ENCODE measurements around the gene DPPA3.

DPPA3 gene

GRCh38 chr12:7756993-7757392, 45.8 kb downstream of the DPPA3 start:
- Histone ChIP-seq H3K27ac (ENCODE audit: low read depth, low read length) (no peak overlapping the region), H3K9me2 (replicated peaks; ENCODE audit: control insufficient read depth, low read length) (no peaks in the 10 kb centered on the region), H3K4me3 (ENCODE audit: low read length) (no peak overlapping the region), H3K79me2 (ENCODE audit: control insufficient read depth, low read length) (no peaks in the 10 kb centered on the region), H3K4me2 (ENCODE audit: low read length) (no peak overlapping the region), H3F3A (ENCODE audit: control insufficient read depth, insufficient read depth) (no peaks in the 10 kb centered on the region), H3K27me3 (ENCODE audit: control insufficient read depth, low read length) (no peaks in the 10 kb centered on the region), H3K9me3 (ENCODE audit: control insufficient read depth, insufficient read depth, low read length) (no peaks in the 10 kb centered on the region), H3K36me3 (ENCODE audit: control insufficient read depth, low read length) (no peaks in the 10 kb centered on the region), H4K20me1 (ENCODE audit: control insufficient read depth, insufficient read depth, low read depth, low read length) (no peaks in the 10 kb centered on the region), H3K4me1 (ENCODE audit: control insufficient read depth, low read length) (no peaks in the 10 kb centered on the region)
- TF ChIP-seq CTCF (IDR thresholded peaks at IDR 0.05; ENCODE audit: low read depth, low read length, poor library complexity, severe bottlenecking) (no peak), EZH2phosphoT487 (IDR thresholded peaks at IDR 0.05; ENCODE audit: borderline replicate concordance, low read length) (no peak)

GRCh38 chr12:7758766-7759140, 47.5 kb downstream of the DPPA3 start:
- Histone ChIP-seq H3K27ac (ENCODE audit: low read depth, low read length) (no peak overlapping the region), H3K79me2 (ENCODE audit: control insufficient read depth, low read length) (no peaks in the 10 kb centered on the region), H3K27me3 (ENCODE audit: control insufficient read depth, low read length) (no peaks in the 10 kb centered on the region), H3F3A (ENCODE audit: control insufficient read depth, insufficient read depth) (no peaks in the 10 kb centered on the region), H3K9me2 (replicated peaks; ENCODE audit: control insufficient read depth, low read length) (no peaks in the 10 kb centered on the region), H3K9me3 (ENCODE audit: control insufficient read depth, insufficient read depth, low read length) (no peaks in the 10 kb centered on the region), H3K4me3 (ENCODE audit: low read length) (no peak overlapping the region), H3K4me1 (ENCODE audit: control insufficient read depth, low read length) (no peaks in the 10 kb centered on the region), H3K36me3 (ENCODE audit: control insufficient read depth, low read length) (no peaks in the 10 kb centered on the region), H4K20me1 (ENCODE audit: control insufficient read depth, insufficient read depth, low read depth, low read length) (no peaks in the 10 kb centered on the region), H3K4me2 (ENCODE audit: low read length) (no peak overlapping the region)
- TF ChIP-seq CTCF (IDR thresholded peaks at IDR 0.05; ENCODE audit: low read depth, low read length, poor library complexity, severe bottlenecking) = no peak
- TF ChIP-seq EZH2phosphoT487 (IDR thresholded peaks at IDR 0.05; ENCODE audit: borderline replicate concordance, low read length) = no peak
